Retinal pigment epithelial cell (primary cell): ENCODE measurements around the gene AGAP1.

Experiments used
- DNase-seq: peaks from one replicate; pipeline ENCODE4 v3.0.0-alpha.2; 2010; ENCODE audit warnings: low read depth
- H3K4me3 ChIP-seq: 2 replicates; pipeline ENCODE4 v1.5.1; 2011; ENCODE audit warnings: mild to moderate bottlenecking, low read length, control low read depth, moderate library complexity
- CTCF ChIP-seq: conservative IDR thresholded peaks from 2 replicates; pipeline ENCODE4 v1.5.1; 2011; ENCODE audit warnings: low read depth, low read length, control low read depth, inconsistent platforms

AGAP1 gene

GRCh38 chr2:235485362-235485761, 8.5 kb upstream of the AGAP1 start:
- TF ChIP-seq CTCF: no peak
- no peak for DNase-seq
- no peak overlapping the region for H3K4me3 ChIP-seq

- no peak overlapping the region for H3K4me3 ChIP-seq
- no peak for DNase-seq
- TF ChIP-seq CTCF: no peak
These were observed 7.1 kb upstream of the AGAP1 start for GRCh38 chr2:235486729-235487128.

GRCh38 chr2:235489897-235490296, 3.9 kb upstream of the AGAP1 start:
- no peak overlapping the region for H3K4me3 ChIP-seq
- DNase-seq: no peak
- no peak for TF ChIP-seq CTCF

GRCh38 chr2:235492850-235493344, 946 bp upstream of the AGAP1 start:
- no peak for TF ChIP-seq CTCF
- DNase-seq: no peak
- peak overlapping the region; percentile 51 for H3K4me3 ChIP-seq

- peak overlapping the region; percentile 51 for H3K4me3 ChIP-seq
- DNase-seq: no peak
- no peak for TF ChIP-seq CTCF
These were observed 455 bp upstream of the AGAP1 start for GRCh38 chr2:235493402-235493774.

- DNase-seq: no peak
- peak overlapping the region; percentile 56 for H3K4me3 ChIP-seq
- no peak for TF ChIP-seq CTCF
These were observed 1.0 kb downstream of the AGAP1 start for GRCh38 chr2:235494716-235495372.
